ENCODE measurements around the gene DUOXA1. TPM values are rescaled to one million over a fixed set of nuclear protein-coding genes. Genes with fewer than 3 reads are reported as not detected.
A peak's percentile ranks its signal among the peaks of the same experiment; 100 is the strongest.

The DUOXA1 gene
- total RNA-seq, 4 donors from 2014 or later = not detected

GRCh38 chr15:45128971-45129639 is 574 bp downstream of the DUOXA1 start:
- Histone ChIP-seq H3K27me3 (peaks cover 38 to 44% (median 39%) of the 10 kb centered on the region in 3 donors), H3K27ac (no peak overlapping the region), H3K4me3 (peak overlapping the region in 3 of 4 donors; percentile 11 to 34 (median 23)), H3K4me1 (no peaks in the 10 kb centered on the region), H3K9me3 (no peaks in the 10 kb centered on the region), H3K36me3 (no peaks in the 10 kb centered on the region)
- in situ Hi-C loops (cut with MboI; ENCODE audit: low sequenced_read_pairs in 4 of 4) (no loop called here), intact Hi-C loops (cut with DNase I; ENCODE audit: low total_unique reads) (no loop called here)
- TF ChIP-seq POLR2A (IDR thresholded peaks at IDR 0.05) (no peak), CTCF (IDR thresholded peaks at IDR 0.05 in 4 of 5, conservative IDR thresholded peaks at IDR 0.05 in 1 of 5) (no peak)
- DNase-seq (no peak), ATAC-seq (no peak)

GRCh38 chr15:45126535-45127158 is 3.0 kb downstream of the DUOXA1 start:
- Histone ChIP-seq H3K4me3 (no peak overlapping the region), H3K27ac (no peak overlapping the region), H3K27me3 (peaks cover 25 to 40% (median 34%) of the 10 kb centered on the region in 3 donors), H3K9me3 (no peaks in the 10 kb centered on the region), H3K4me1 (no peaks in the 10 kb centered on the region), H3K36me3 (no peaks in the 10 kb centered on the region)
- TF ChIP-seq CTCF (IDR thresholded peaks at IDR 0.05 in 4 of 5, conservative IDR thresholded peaks at IDR 0.05 in 1 of 5) (peak; percentile 14 to 60 (median 23)), POLR2A (IDR thresholded peaks at IDR 0.05) (no peak)
- in situ Hi-C loops (cut with MboI; ENCODE audit: low sequenced_read_pairs in 4 of 4) = no loop called here
- ATAC-seq (no peak), DNase-seq (no peak)
- intact Hi-C loops (cut with DNase I; ENCODE audit: low total_unique reads) = no loop called here

GRCh38 chr15:45123397-45123796 is 6.3 kb downstream of the DUOXA1 start:
- intact Hi-C loops (cut with DNase I; ENCODE audit: low total_unique reads) = no loop called here
- Histone ChIP-seq H3K27me3 (peaks cover 0 to 16% (median 7%) of the 10 kb centered on the region in 3 donors), H3K36me3 (no peaks in the 10 kb centered on the region), H3K4me3 (no peak overlapping the region), H3K9me3 (no peaks in the 10 kb centered on the region), H3K4me1 (no peaks in the 10 kb centered on the region), H3K27ac (no peak overlapping the region)
- no peak for DNase-seq
- no peak for TF ChIP-seq CTCF (IDR thresholded peaks at IDR 0.05 in 4 of 5, conservative IDR thresholded peaks at IDR 0.05 in 1 of 5)
- no peak for TF ChIP-seq POLR2A (IDR thresholded peaks at IDR 0.05)
- in situ Hi-C loops (cut with MboI; ENCODE audit: low sequenced_read_pairs in 4 of 4) = no loop called here
- ATAC-seq = no peak

GRCh38 chr15:45122719-45123118 is 7.0 kb downstream of the DUOXA1 start:
- in situ Hi-C loops (cut with MboI; ENCODE audit: low sequenced_read_pairs in 4 of 4) (no loop called here), intact Hi-C loops (cut with DNase I; ENCODE audit: low total_unique reads) (no loop called here)
- ATAC-seq = no peak
- Histone ChIP-seq H3K4me1 (peaks cover 0 to 2% of the 10 kb centered on the region in 2 donors), H3K36me3 (no peaks in the 10 kb centered on the region), H3K27me3 (peaks cover 2 to 15% (median 2%) of the 10 kb centered on the region in 3 donors), H3K9me3 (no peaks in the 10 kb centered on the region), H3K4me3 (no peak overlapping the region), H3K27ac (no peak overlapping the region)
- DNase-seq = no peak
- TF ChIP-seq POLR2A (IDR thresholded peaks at IDR 0.05) (no peak), CTCF (IDR thresholded peaks at IDR 0.05 in 4 of 5, conservative IDR thresholded peaks at IDR 0.05 in 1 of 5) (no peak)
